Measurements from ENCODE around the gene MAT2A.
"Not testable (repeated sequence)": the region's sequence is repeated elsewhere in the genome, so short reads cannot be mapped to it uniquely, and the experiment has no call there.

Gene MAT2A

DNA sequence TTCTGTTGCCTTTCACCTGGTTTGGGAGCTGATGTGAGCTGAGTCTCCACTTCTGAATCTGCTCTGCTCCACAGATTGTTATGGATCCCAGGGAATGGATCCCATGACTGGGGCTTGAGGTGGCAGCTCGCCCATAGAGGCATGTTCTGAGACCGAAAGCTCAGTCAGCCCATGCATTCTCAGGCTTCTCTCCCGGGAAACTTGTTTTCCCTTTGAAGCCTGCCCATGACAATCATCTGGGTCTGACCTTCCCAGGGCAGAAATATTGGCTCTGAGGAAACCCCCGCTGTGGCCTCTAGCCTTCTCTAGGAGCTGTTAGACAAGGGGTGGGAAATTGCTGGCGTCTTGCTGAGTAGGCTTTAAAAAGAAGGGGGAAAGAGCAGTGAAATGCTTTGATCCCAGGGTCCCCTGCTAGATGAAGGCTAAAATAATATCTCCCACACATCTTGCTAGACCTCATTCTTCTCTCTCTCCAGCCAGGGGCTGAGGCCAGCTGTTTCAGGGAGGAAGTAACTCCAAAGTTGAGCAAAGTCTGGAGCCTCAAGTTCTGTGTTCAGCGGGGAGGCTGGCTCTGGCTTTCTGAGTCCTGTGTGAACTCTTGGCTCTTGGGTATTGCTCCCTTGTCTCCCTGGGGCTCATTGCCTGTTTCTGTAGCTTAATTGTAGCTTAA lies 40.4 kb downstream of the MAT2A start:
- no peak for DNase-seq (ENCODE audit: low read depth)

- DNase-seq (ENCODE audit: low read depth), result no peak
Measured at GRCh38 chr2:85580206-85580605, 41.2 kb downstream of the MAT2A start.

DNA sequence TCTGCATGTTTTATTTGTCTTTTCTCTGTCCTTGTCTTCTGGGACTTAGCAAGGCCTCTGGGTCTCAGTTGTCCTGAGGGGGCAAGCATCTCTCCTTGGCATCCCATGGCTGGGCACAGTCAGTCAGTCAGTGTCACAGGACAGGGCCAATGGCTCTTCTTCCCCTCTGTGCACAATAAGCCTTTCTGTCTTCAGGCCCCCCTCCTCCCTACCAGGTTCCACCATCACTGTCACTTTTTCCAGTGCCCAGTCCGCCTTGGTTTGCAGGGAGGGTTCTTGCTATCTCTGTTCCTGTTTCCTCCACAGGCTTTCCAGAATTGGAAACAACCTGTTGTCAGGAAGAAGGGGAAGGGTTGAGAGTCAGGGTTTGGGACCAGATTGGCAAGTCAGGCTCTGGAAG lies 43.5 kb downstream of the MAT2A start:
- no peak for DNase-seq (ENCODE audit: low read depth)

- no peak for DNase-seq (ENCODE audit: low read depth)
Measured at GRCh38 chr2:85583667-85584353, 44.8 kb downstream of the MAT2A start.

DNA sequence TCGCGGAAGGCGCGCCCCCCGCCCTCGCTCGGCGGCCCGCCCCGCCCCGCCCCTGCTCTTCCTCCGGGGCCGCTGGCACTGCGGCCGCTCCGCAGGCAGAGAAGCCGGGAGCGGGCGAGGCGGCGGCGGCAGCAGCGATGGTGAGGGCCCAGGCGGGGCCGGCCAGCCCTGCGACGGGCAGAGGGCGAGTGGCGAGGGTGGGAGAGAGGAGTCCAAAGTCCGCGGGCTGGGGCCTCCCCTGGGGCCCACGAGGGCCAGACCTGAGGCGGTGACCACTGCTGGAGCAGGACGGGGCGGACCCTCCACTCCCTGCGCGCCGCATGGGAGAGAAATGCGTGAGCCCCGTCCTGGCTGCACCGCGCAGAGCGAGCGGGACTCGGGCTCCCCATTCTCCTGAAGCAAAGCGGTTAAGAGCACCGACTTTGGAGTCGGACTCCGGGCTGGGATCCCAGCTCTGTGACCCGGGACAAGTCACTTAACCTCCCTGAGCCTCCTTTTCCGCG lies 45.4 kb downstream of the MAT2A start, which contains the start of gene VAMP5:
VAMP5 (plus strand) TSS at position 78 of the 503 bp plus-strand sequence; CDS start at position 138, 60 bp downstream.
- DNase-seq (ENCODE audit: low read depth), result peak; percentile 57

DNA sequence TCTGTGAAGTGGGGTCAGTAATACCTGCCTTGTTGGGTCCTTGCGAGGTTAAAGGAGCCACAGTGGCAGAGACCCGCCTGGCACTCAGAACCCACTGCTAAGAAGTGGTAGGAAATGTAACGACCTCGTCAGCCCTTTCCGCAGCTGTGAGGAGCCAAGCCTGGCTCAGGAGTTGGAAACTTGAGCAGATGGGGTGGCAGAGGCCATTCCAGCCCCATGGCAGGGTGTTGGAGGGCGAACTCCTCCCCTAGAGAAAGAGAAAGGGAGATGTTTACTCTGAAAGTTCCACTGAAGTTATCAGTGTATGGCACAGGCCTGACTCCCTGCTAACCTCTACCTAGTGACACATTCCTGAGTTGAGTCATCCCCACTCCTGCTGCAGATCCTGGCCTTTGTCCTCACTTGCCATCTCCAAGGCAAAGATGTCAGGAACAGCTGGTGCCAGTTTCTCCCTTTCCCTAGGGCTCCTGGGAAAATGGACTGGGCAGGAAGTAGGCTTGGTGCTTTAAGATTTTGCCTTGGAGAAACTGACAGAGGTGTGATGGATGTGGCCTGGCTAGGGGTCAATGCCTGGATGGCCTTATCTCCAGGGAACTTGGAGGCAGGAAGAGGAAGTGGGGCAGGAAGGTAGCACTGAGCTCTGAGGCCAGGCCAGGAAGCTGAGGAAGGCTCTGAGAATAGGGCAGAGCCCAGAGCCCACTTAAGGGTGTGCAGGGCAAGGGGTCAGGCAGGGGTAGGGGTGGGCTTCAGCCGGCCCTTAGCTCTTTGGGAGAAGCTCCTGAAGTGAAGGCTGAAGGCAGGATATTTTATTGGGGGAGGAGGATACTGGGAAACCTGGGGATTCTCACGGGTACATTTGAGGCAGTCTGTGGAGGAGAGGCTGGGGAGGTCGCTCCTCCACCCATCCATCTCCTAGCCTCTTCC lies 46.2 kb downstream of the MAT2A start:
- DNase-seq (ENCODE audit: low read depth), result peak; percentile 84

DNA sequence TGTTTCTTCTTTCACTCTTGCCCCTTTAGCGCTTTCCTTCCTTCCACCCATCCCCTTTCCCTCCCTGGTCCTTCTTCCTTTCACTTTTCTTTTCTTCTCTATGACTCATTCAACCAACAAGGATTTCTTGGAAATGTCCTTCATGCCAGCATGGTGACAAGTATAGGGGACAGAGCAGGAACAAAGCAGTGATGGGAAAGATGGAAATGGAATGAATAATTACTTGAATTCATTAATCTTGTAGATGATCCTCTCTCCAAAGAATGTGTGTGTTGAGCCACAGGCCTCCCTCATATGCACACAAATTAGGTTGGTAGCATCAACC lies 46.8 kb downstream of the MAT2A start:
- DNase-seq (ENCODE audit: low read depth), result peak; percentile 88

DNA sequence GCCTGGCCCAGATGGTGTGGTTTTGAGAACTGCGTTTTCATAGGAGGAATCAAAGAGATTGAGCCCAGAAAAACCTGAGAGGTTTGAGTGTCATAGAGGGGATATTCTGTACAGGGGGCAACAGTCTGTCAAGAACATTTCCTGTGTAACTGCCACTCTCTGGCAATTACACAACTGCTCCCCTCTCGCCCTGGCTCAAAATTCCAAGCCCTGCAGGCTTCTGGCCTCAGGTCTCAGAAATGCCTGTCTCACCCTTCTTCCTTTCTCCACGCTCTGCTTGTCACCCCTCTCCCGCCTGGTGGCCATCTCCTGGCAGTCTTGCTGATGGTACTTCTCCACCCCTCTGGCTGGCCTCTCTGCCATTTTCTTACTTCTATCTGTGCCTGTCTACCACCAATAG lies 49.3 kb downstream of the MAT2A start:
- DNase-seq (ENCODE audit: low read depth), result no peak

DNA sequence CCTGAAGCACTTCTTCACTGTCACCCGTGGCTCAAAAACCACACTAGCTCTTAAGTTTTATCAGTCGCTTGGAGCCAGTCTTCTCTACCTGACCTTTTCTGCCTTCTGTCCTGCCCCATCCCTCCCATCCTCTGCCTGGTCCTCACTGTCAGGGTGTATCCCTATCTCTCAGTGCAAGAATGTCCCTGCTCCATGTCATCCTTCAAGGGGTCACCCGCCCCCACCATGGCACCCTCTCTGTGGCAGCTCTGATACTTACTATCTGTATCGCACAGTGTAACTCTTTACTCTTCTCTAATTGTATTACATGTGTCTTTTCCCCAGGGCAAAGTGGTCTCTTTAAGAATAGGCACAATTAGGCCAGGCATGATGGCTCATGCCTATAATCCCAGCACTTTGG lies 49.7 kb downstream of the MAT2A start:
- no peak for DNase-seq (ENCODE audit: low read depth)

- no peak for DNase-seq (ENCODE audit: low read depth)
Measured at GRCh38 chr2:85589181-85589580, 50.2 kb downstream of the MAT2A start.

- DNase-seq (ENCODE audit: low read depth), result peak; percentile 95
Measured at GRCh38 chr2:85589982-85590791, 51.2 kb downstream of the MAT2A start.

- no peak for DNase-seq (ENCODE audit: low read depth)
Measured at GRCh38 chr2:85590950-85591349, 52.0 kb downstream of the MAT2A start.

- DNase-seq (ENCODE audit: low read depth), result no peak
Measured at GRCh38 chr2:85591563-85591962, 52.6 kb downstream of the MAT2A start.

DNA sequence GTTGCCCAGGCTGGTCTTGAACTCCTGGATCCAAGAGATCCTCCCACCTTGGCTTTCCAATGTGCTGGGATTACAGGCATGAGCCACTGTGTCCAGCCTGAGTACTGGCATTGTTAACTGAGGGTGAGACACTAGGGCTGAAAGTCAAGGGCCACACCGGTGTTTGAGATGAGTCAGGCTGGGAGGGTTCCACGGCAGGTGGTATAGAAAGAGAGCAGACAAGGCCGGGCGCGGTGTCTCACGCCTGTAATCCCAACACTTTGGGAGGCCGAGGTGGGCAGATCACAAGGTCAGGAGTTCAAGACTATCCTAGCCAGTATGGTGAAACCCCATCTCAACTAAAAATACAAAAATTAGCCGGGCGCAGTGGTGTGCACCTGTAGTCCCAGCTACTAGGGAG lies 53.3 kb downstream of the MAT2A start:
- DNase-seq (ENCODE audit: low read depth), result not testable (repeated sequence)

DNA sequence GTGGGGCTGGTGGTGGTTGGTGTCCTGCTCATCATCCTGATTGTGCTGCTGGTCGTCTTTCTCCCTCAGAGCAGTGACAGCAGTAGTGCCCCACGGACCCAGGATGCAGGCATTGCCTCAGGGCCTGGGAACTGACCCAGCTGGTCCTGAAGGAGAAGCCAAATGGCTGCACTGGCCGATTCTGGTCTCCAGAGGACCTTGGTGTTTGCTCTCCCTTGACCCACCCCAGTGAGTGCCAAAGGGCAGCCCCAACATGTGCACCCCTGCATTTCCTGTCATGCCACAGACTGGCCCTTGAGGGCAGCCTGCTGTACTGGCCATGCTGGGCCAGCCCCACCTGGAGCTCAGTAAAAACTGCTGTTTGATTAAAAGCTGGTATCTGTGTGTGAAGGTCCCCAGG lies 54.1 kb downstream of the MAT2A start:
- DNase-seq (ENCODE audit: low read depth), result no peak

Measured in EH (cell line).